Breast epithelium (tissue), 3 donors: ENCODE data around the gene GRHL1.

Experiments
- CTCF ChIP-seq, 3 donors: fragments of 450-650 bp; IDR thresholded peaks; one replicate each; pipeline ENCODE4 v1.5.1; 2016 to 2017; ENCODE audit warnings: antibody characterized with exemption in 3 of 3, mild to moderate bottlenecking in 3 of 3, moderate library complexity in 3 of 3
- POLR2AphosphoS5 ChIP-seq, 3 donors: sonication (generic); formaldehyde crosslinking; IDR thresholded peaks; one replicate each; pipeline ENCODE4 v1.6.1; 2017; ENCODE audit warnings: antibody characterized with exemption in 3 of 3

- TF ChIP-seq CTCF (IDR thresholded peaks at IDR 0.05), result no peak
- TF ChIP-seq POLR2AphosphoS5 (IDR thresholded peaks at IDR 0.05), result no peak
Measured at GRCh38 chr2:9910699-9911098, 40.8 kb upstream of the GRHL1 start.
